Left ventricle myocardium inferior (tissue), 1 donor: ENCODE data around the gene METAP2. TPM values are rescaled to one million over a fixed set of nuclear protein-coding genes. Genes with fewer than 3 reads are reported as not detected.

ENCODE experiments used
- DNase-seq: peaks from one replicate; pipeline ENCODE4 v3.0.0-alpha.2; 2020
- H3K27ac ChIP-seq: fragments of 200-600 bp; replicated peaks from 2 replicates; pipeline ENCODE4 v1.8.0; 2021
- H3K27me3 ChIP-seq: fragments of 200-600 bp; 2 replicates; pipeline ENCODE4 v1.8.0; 2021; ENCODE audit warnings: low read depth
- H3K36me3 ChIP-seq: fragments of 200-600 bp; 2 replicates; pipeline ENCODE4 v1.8.0; 2021
- H3K4me1 ChIP-seq: fragments of 200-600 bp; 2 replicates; pipeline ENCODE4 v1.8.0; 2021
- H3K4me3 ChIP-seq: fragments of 200-600 bp; 2 replicates; pipeline ENCODE4 v1.8.0; 2021; ENCODE audit warnings: mild to moderate bottlenecking, moderate library complexity
- H3K9me3 ChIP-seq: fragments of 200-600 bp; replicated peaks from 2 replicates; pipeline ENCODE4 v1.8.0; 2021
- intact Hi-C: fragments of 100-400 bp; cut with micrococcal nuclease; formaldehyde crosslinking; loops from one replicate; pipeline ENCODE4 v1.11.0; 2022
- total RNA-seq: library from RNA; stranded (reverse); fragmentation: NEBNext Ultra II Directional; extraction: Animal tissue kit (Norgen Biotek cat#: 25700); gene quantifications from one replicate; pipeline ENCODE4 v1.2.1, GENCODE V29; 2021
- TF ChIP-seq, protein P1 (sequence below): fragments of 200-600 bp; IDR thresholded peaks from 2 replicates; pipeline ENCODE4 v1.8.0; 2021; ENCODE audit warnings: antibody characterized with exemption, mild to moderate bottlenecking, borderline replicate concordance
- donor health status: DM: no; HTN: yes; CAD: no; lungs with severe emphysema.

The METAP2 gene
- total RNA-seq, 1 donor from 2014 or later, result 50.6 TPM

DNA sequence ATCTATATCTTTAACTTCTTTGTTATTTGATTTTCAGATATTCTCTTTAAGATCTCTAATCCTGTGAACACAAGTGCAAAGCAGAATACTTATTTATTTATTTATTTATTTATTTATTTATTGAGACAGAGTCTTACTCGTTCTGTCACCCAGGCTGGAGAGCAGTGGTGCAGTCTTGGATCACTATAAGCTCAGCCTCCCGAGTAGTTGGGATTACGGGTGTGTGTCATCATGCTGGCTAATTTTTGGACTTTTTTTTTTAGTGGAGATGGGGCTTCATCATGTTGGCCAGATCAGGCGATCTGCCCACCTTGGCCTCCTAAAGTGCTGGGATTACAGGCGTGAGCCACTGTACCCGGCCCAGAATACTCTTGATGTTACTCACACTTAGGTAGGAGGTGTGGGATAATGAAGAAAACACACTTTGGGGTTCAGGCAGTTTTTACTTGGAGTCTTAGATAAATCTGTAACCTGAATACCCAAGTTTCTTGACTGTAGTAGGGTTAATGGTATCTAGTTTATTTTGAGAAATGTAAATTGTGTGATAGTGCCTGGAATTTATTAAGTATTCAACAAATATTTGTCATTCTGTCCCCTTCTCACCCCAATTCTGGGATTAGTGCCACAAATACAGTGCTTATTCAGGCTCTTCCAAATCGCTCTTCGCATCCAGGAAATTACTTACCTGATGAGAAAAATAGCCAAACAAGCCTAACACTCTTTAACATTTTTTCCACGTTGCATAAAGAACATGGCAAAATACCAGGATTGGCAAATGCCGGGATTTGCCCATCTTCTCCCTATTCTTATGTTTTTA is 33.0 kb downstream of the METAP2 start:
- Histone ChIP-seq H3K4me3 (no peak overlapping the region), H3K4me1 (no peaks in the 10 kb centered on the region), H3K9me3 (no peaks in the 10 kb centered on the region), H3K27me3 (no peaks in the 10 kb centered on the region), H3K27ac (no peak overlapping the region), H3K36me3 (peaks cover 95% of the 10 kb centered on the region)
- intact Hi-C loops, result no loop called here
- TF ChIP-seq, protein P1, sequence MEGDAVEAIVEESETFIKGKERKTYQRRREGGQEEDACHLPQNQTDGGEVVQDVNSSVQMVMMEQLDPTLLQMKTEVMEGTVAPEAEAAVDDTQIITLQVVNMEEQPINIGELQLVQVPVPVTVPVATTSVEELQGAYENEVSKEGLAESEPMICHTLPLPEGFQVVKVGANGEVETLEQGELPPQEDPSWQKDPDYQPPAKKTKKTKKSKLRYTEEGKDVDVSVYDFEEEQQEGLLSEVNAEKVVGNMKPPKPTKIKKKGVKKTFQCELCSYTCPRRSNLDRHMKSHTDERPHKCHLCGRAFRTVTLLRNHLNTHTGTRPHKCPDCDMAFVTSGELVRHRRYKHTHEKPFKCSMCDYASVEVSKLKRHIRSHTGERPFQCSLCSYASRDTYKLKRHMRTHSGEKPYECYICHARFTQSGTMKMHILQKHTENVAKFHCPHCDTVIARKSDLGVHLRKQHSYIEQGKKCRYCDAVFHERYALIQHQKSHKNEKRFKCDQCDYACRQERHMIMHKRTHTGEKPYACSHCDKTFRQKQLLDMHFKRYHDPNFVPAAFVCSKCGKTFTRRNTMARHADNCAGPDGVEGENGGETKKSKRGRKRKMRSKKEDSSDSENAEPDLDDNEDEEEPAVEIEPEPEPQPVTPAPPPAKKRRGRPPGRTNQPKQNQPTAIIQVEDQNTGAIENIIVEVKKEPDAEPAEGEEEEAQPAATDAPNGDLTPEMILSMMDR, result no peak
- no peak for DNase-seq

DNA sequence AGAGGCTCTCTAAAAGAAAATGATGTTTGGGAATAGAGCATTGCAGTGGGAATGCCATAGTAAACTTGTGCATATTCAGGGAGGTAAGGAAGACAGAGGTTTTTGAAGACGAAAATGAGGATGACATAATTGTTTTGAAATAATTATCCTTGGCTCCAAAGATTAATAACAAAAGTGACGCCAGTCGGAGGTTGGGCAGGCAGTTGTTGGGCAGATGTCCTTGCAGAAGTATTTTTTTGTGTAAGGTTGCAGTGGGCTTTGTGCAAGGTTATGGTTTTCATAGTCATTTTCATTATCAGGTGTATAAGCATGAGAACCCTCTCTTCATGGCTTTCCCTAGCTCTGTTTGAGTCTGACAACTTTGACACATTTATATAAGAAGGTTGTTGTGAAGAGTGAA is 35.3 kb downstream of the METAP2 start:
- no peak for DNase-seq
- intact Hi-C loops, result no loop called here

DNA sequence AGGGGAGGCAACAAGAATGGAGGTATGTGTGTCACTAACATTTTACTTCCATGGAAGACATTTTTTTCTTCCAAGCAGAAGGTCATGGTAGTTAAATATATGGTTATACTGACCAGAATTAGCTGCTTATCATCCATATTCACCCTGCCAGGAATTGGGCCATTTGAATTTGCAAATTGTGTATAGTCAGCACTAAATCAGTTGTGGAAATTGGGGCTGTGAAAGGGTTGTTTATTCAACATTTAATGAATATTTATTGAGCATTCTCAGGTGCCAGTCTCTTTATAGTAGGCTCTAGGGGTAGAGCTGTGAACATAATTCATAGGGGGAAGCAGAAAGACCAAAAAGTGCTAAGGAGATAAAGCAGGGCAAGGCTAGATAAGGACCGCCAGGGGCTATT is 38.0 kb downstream of the METAP2 start:
- intact Hi-C loops, result no loop called here

More for the DNA sequence above, 35.3 kb downstream of the METAP2 start:
- Histone ChIP-seq H3K27ac (no peak overlapping the region), H3K9me3 (no peaks in the 10 kb centered on the region), H3K27me3 (no peaks in the 10 kb centered on the region), H3K36me3 (peaks cover 96% of the 10 kb centered on the region), H3K4me1 (no peaks in the 10 kb centered on the region), H3K4me3 (no peak overlapping the region)
- TF ChIP-seq, protein P1, result no peak

DNA sequence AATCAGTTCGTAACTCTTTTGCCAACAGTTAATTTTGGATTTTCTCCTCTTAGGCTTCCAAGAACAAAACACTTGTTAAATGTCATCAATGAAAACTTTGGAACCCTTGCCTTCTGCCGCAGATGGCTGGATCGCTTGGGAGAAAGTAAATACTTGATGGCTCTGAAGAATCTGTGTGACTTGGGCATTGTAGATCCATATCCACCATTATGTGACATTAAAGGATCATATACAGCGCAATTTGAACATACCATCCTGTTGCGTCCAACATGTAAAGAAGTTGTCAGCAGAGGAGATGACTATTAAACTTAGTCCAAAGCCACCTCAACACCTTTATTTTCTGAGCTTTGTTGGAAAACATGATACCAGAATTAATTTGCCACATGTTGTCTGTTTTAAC is 39.6 kb downstream of the METAP2 start:
- no peaks in the 10 kb centered on the region for H3K4me1 ChIP-seq
- H3K27me3 ChIP-seq, result no peaks in the 10 kb centered on the region
- TF ChIP-seq, protein P1, result no peak
- H3K36me3 ChIP-seq, result peaks cover 68% of the 10 kb centered on the region
- H3K27ac ChIP-seq, result no peak overlapping the region
- DNase-seq, result no peak
- no peaks in the 10 kb centered on the region for H3K9me3 ChIP-seq
- intact Hi-C loops, result no loop called here
- H3K4me3 ChIP-seq, result no peak overlapping the region

More for the DNA sequence above, 38.0 kb downstream of the METAP2 start:
- Histone ChIP-seq H3K27ac (no peak overlapping the region), H3K4me3 (no peak overlapping the region), H3K36me3 (peaks cover 84% of the 10 kb centered on the region), H3K9me3 (no peaks in the 10 kb centered on the region), H3K27me3 (no peaks in the 10 kb centered on the region), H3K4me1 (no peaks in the 10 kb centered on the region)
- DNase-seq, result no peak
- TF ChIP-seq, protein P1, result no peak

DNA sequence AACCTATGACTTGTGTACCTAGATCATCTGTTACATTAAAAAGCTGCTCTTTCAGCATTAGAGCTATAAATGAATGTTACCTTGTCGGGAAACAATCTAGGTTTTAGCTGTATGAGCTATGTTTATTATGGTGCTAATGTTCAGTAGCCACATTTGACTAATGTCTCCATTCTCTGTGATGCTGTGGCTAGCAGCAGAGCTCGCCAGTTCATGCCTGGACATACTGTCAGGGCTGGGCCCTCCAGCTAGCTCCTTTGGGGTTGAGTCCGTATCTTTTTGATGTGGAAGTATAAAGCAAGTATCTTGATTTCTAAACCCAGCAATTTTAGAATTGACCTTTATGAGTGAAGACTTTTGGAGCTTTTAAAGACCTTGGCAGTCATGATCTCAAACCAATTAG is 41.2 kb downstream of the METAP2 start:
- Histone ChIP-seq H3K27me3 (no peaks in the 10 kb centered on the region), H3K27ac (no peak overlapping the region), H3K4me1 (no peaks in the 10 kb centered on the region), H3K9me3 (no peaks in the 10 kb centered on the region), H3K4me3 (no peak overlapping the region), H3K36me3 (peaks cover 53% of the 10 kb centered on the region)
- TF ChIP-seq, protein P1, result no peak
- intact Hi-C loops, result no loop called here
- DNase-seq, result no peak
